ENCODE measurements around the gene PARVG. TPM values are rescaled to one million over a fixed set of nuclear protein-coding genes. Genes with fewer than 3 reads are reported as not detected.
A peak's percentile ranks its signal among the peaks of the same experiment; 100 is the strongest.

Gene PARVG
- total and polyA plus RNA-seq, 2 of the 8 experiments (the other 6 are each of a cell fraction or from before 2014, with no cell fraction given): 0.37 to 1.5 TPM

- no peak overlapping the region for H2BK15ac ChIP-seq (ENCODE audit: low read length)
- no peak overlapping the region; a peak in 1 of 4 replicates for H3K4me2 ChIP-seq (ENCODE audit: insufficient read depth in 1 of 2, low read depth in 2 of 2, low read length in 2 of 2)
- H3K14ac ChIP-seq (ENCODE audit: insufficient read length): no peak overlapping the region
- DNase-seq (ENCODE audit: low read depth in 1 of 2, low spot score in 2 of 2): no peak
- H3K23me2 ChIP-seq (ENCODE audit: low read depth, low read length): peaks cover 7% of the 10 kb centered on the region
- H2BK120ac ChIP-seq (replicated peaks; ENCODE audit: low read depth, low read length): no peak overlapping the region
- peak overlapping the region; percentile 77; the same call in 1 of the 2 replicates for H2BK20ac ChIP-seq (ENCODE audit: low read length)
- H2BK5ac ChIP-seq (ENCODE audit: low read depth, low read length): peak overlapping the region; percentile 73; the same call in 1 of the 2 replicates
- H3K4ac ChIP-seq (replicated peaks; ENCODE audit: insufficient read length, low read depth, low read length): no peak overlapping the region
- H3K18ac ChIP-seq (ENCODE audit: extremely low read depth, low read length): no peak overlapping the region; the same call in 1 of the 2 replicates
- no peak overlapping the region for H3K4me3 ChIP-seq (ENCODE audit: extremely low read depth in 1 of 4, insufficient read depth in 2 of 4, low read depth in 3 of 4, low read length in 4 of 4)
- H3K4me1 ChIP-seq (replicated peaks in 1 of 4; ENCODE audit: control insufficient read depth in 3 of 4, insufficient read depth in 4 of 4, low read length in 3 of 4): peaks cover 12 to 39% (median 34%) of the 10 kb centered on the region in 4 experiments
- WGBS, 2 experiments (ENCODE audit: extremely low coverage in 1 of 2, insufficient coverage in 1 of 2, insufficient read length in 1 of 2, insufficient replicate concordance in 2 of 2, low coverage in 1 of 2, low lambda C conversion rate in 2 of 2, missing lambda C conversion rate in 1 of 2): 73% methylated on average over 6 of the region's 9 CpGs; no CpG with 5 or more reads in 1 of the 2 experiments
- H4K5ac ChIP-seq (ENCODE audit: insufficient read length, low read depth, low read length): no peak overlapping the region
- H2AK5ac ChIP-seq (ENCODE audit: low read depth, low read length): peak overlapping the region; percentile 26; the same call in 1 of the 2 replicates
- FAIRE-seq: no peak
- peaks cover 0 to 4% of the 10 kb centered on the region in 2 experiments for H4K20me1 ChIP-seq (replicated peaks in 1 of 2; ENCODE audit: control insufficient read depth in 1 of 2, insufficient read depth in 2 of 2, low read length in 2 of 2)
- H3K79me2 ChIP-seq (ENCODE audit: control insufficient read depth in 1 of 2, insufficient read depth in 2 of 2, low read length in 2 of 2): no peaks in the 10 kb centered on the region
- H4K91ac ChIP-seq (replicated peaks; ENCODE audit: insufficient read length, low read length): peak overlapping the region; percentile 93
- no peak overlapping the region; a peak in 1 of 7 replicates for H3K9ac ChIP-seq (replicated peaks in 1 of 4; ENCODE audit: extremely low read depth in 1 of 4, low read depth in 3 of 4, low read length in 3 of 4)
- no peak overlapping the region for H4K8ac ChIP-seq (ENCODE audit: extremely low read depth, insufficient read depth, low read length)
- H3K9me3 ChIP-seq (ENCODE audit: insufficient read depth in 2 of 2, low read depth in 1 of 2, low read length in 1 of 2): no peaks in the 10 kb centered on the region
- no peak overlapping the region for H3K23ac ChIP-seq (ENCODE audit: insufficient read length)
- no peak overlapping the region for H3K27ac ChIP-seq (ENCODE audit: low read depth, low read length)
- H3K79me1 ChIP-seq (ENCODE audit: low read depth, low read length): no peaks in the 10 kb centered on the region
- no peaks in the 10 kb centered on the region for H3K27me3 ChIP-seq (replicated peaks in 1 of 4; ENCODE audit: control insufficient read depth in 3 of 4, extremely low read depth in 1 of 4, insufficient read depth in 3 of 4, low read length in 3 of 4)
- POLR2A ChIA-PET (ENCODE audit: partially characterized antibody): no interaction called here
- CTCF ChIA-PET (ENCODE audit: partially characterized antibody): interaction anchor here (1.2 kb wide), 1 partner anchor 62 kb away, joined by 4 read pairs; no protein-coding TSS in a partner anchor
- no peak overlapping the region for H3K56ac ChIP-seq (replicated peaks; ENCODE audit: insufficient read length, low read depth, low read length)
- no peaks in the 10 kb centered on the region for H3K36me3 ChIP-seq (ENCODE audit: control insufficient read depth in 2 of 4, insufficient read depth in 4 of 4, low read length in 3 of 4)
- H2AFZ ChIP-seq (ENCODE audit: low read length): no peak overlapping the region
- H2BK12ac ChIP-seq (ENCODE audit: low read depth, low read length): peak overlapping the region; percentile 82; the same call in 1 of the 2 replicates
- TF ChIP-seq SIRT6 (IDR thresholded peaks at IDR 0.05; ENCODE audit: low read length) (no peak), RBBP5 (IDR thresholded peaks at IDR 0.05; ENCODE audit: borderline replicate concordance, low read depth, low read length) (no peak), MAX (IDR thresholded peaks at IDR 0.05) (no peak), E2F6 (IDR thresholded peaks at IDR 0.05) (no peak), YY1 (IDR thresholded peaks at IDR 0.05; ENCODE audit: low read depth, low read length) (no peak), RNF2 (IDR thresholded peaks at IDR 0.05; ENCODE audit: borderline replicate concordance, low read depth, low read length, missing control alignments, poor library complexity, severe bottlenecking) (no peak), EP300 (IDR thresholded peaks at IDR 0.05; ENCODE audit: borderline replicate concordance in 1 of 2, low read depth in 2 of 2, low read length in 2 of 2) (no peak), CTCF (IDR thresholded peaks at IDR 0.05; ENCODE audit: control extremely low read depth in 1 of 3, insufficient read depth in 1 of 3, low read depth in 1 of 3, low read length in 3 of 3) (no peak), NANOG (IDR thresholded peaks at IDR 0.05; ENCODE audit: insufficient read depth, low read depth, low read length, poor library complexity, severe bottlenecking) (no peak)
Observed at GRCh38 chr22:44143579-44143978, 37.1 kb upstream of the PARVG start.
